ENCODE results near the gene SUPT6H. TPM values are rescaled to one million over a fixed set of nuclear protein-coding genes. Genes with fewer than 3 reads are reported as not detected.

SUPT6H gene
- total and polyA plus RNA-seq, 2 of the 4 experiments (the other 2 are of a cell fraction), result 41.4 to 44.8 TPM

GRCh38 chr17:28743243-28744103, 81.5 kb downstream of the SUPT6H start, which contains the start of gene TRAF4:
TSS of gene TRAF4 (plus strand) at chr17:28744011. CDS start at chr17:28744113, 102 bp downstream.
- Histone ChIP-seq H3K4me3 (ENCODE audit: insufficient read depth, low read depth, low read length) (peak within 1 kb of the TSS; percentile 100), H3K56ac (ENCODE audit: extremely low read depth, insufficient read depth, low read length) (peak within 1 kb of the TSS; percentile 98), H2BK20ac (ENCODE audit: low read depth, low read length) (peak within 1 kb of the TSS; percentile 53; the same call in 1 of the 2 replicates), H2AK5ac (ENCODE audit: low read depth, low read length) (peak within 1 kb of the TSS; percentile 97), H3K27ac (ENCODE audit: insufficient read depth, low read length) (peak within 1 kb of the TSS; percentile 99), H4K91ac (ENCODE audit: insufficient read depth, low read depth, low read length) (peak within 1 kb of the TSS; percentile 91), H3K23ac (ENCODE audit: low read depth, low read length) (peak within 1 kb of the TSS; percentile 98), H4K20me1 (ENCODE audit: insufficient read depth, low read length) (peaks cover 44% of the 10 kb centered on the region), H3K9ac (ENCODE audit: low read depth, low read length) (peak within 1 kb of the TSS; percentile 99), H3K18ac (ENCODE audit: low read depth, low read length) (peak within 1 kb of the TSS; percentile 62), H4K5ac (ENCODE audit: low read depth, low read length) (peak within 1 kb of the TSS; percentile 81), H3K27me3 (ENCODE audit: control insufficient read depth, insufficient read depth, low read length) (no peaks in the 10 kb centered on the region), H3K79me1 (ENCODE audit: low read depth in 1 of 2, low read length in 2 of 2) (peaks cover 3 to 42% of the 10 kb centered on the region in 2 experiments; a peak in 3 of 4 replicates), H2BK5ac (ENCODE audit: low read depth, low read length, poor library complexity, severe bottlenecking) (peak within 1 kb of the TSS; percentile 96), H2AK9ac (replicated peaks; ENCODE audit: low read depth, low read length, poor library complexity) (peak within 1 kb of the TSS; percentile 100), H3K9me1 (ENCODE audit: insufficient read depth, low read length) (peaks cover 17% of the 10 kb centered on the region; the same call in 1 of the 2 replicates), H3K36me3 (ENCODE audit: control insufficient read depth, insufficient read depth, low read length) (peaks cover 23% of the 10 kb centered on the region), H4K8ac (ENCODE audit: low read depth in 2 of 2, low read length in 2 of 2) (peak within 1 kb of the TSS; percentile 83 to 97), H2BK120ac (ENCODE audit: low read depth, low read length) (peak within 1 kb of the TSS; percentile 67), H3K4me1 (ENCODE audit: control insufficient read depth, insufficient read depth, low read length) (peaks cover 16% of the 10 kb centered on the region), H3K4ac (ENCODE audit: low read depth, low read length) (peak within 1 kb of the TSS; percentile 96), H2AFZ (replicated peaks; ENCODE audit: low read length, poor library complexity) (peak within 1 kb of the TSS; percentile 95), H3K9me3 (ENCODE audit: control insufficient read depth, insufficient read depth, low read length) (no peaks in the 10 kb centered on the region), H3K14ac (replicated peaks; ENCODE audit: low read depth, low read length) (peak within 1 kb of the TSS; percentile 96), H2BK15ac (ENCODE audit: low read depth, low read length) (peak within 1 kb of the TSS; percentile 84; the same call in 2 of the 3 replicates), H3K4me2 (ENCODE audit: low read depth, low read length) (peak within 1 kb of the TSS; percentile 92)
- in situ Hi-C loops (cut with MboI; ENCODE audit: low sequenced_read_pairs) (no loop called here), intact Hi-C loops (cut with micrococcal nuclease) (loop anchor here (1.0 kb wide), 1 partner anchor 14 kb away; no protein-coding TSS in a partner anchor), dilution Hi-C loops (cut with HindIII; ENCODE audit: low sequenced_read_pairs, unreplicated experiment) (no loop called here)
- peak; percentile 79 for ATAC-seq (ENCODE audit: low read depth)
- BruUV-seq (replicated peaks), result no TSS peak
- WGBS, 2 experiments (ENCODE audit: extremely low coverage in 2 of 2, insufficient read length in 1 of 2), result 1% methylated on average over 40 of the region's 70 CpGs; no CpG with 5 or more reads in 1 of the 2 experiments
- ChIA-PET CTCF (interaction anchor here (1.1 to 3.5 kb wide), 2 partner anchors 9 to 16 kb away, joined by 4 to 40 read pairs; partner anchors contain the start of genes NEK8 and TLCD1), POLR2A (ENCODE audit: unreplicated experiment) (interaction anchor here (0.6 to 1.4 kb wide), 3 partner anchors 15 to 267 kb away, joined by 3 read pairs; partner anchors contain the start of genes NEK8 and TLCD1)
- peak; percentile 84 for DNase-seq
- TF ChIP-seq CHD1 (IDR thresholded peaks at IDR 0.05; ENCODE audit: low read depth, low read length) (no peak), SMC3 (IDR thresholded peaks at IDR 0.05; ENCODE audit: low read depth, low read length) (0 out of 2 replicates have a peak, but pooled peaks have one; percentile 20), BHLHE40 (IDR thresholded peaks at IDR 0.05; ENCODE audit: low read depth, low read length) (peak; percentile 84), MXI1 (IDR thresholded peaks at IDR 0.05; ENCODE audit: borderline replicate concordance, low read depth, low read length) (peak; percentile 88), RCOR1 (IDR thresholded peaks at IDR 0.05; ENCODE audit: insufficient replicate concordance, low read length) (no peak), FOS (IDR thresholded peaks at IDR 0.05; ENCODE audit: low read depth, low read length) (no peak), RFX5 (IDR thresholded peaks at IDR 0.05; ENCODE audit: low read depth, low read length) (no peak), NFE2L2 (IDR thresholded peaks at IDR 0.05; ENCODE audit: low read depth, low read length) (no peak), MAFK (IDR thresholded peaks at IDR 0.05; ENCODE audit: low read depth, low read length) (no peak), CEBPB (IDR thresholded peaks at IDR 0.05; ENCODE audit: low read depth, low read length) (no peak), POLR2A (IDR thresholded peaks at IDR 0.05; ENCODE audit: low read depth, low read length) (peak; percentile 98), MAZ (IDR thresholded peaks at IDR 0.05; ENCODE audit: borderline replicate concordance, low read depth, low read length) (peak; percentile 73; the same call in 1 of the 2 replicates)
- TF ChIP-seq, protein P1, sequence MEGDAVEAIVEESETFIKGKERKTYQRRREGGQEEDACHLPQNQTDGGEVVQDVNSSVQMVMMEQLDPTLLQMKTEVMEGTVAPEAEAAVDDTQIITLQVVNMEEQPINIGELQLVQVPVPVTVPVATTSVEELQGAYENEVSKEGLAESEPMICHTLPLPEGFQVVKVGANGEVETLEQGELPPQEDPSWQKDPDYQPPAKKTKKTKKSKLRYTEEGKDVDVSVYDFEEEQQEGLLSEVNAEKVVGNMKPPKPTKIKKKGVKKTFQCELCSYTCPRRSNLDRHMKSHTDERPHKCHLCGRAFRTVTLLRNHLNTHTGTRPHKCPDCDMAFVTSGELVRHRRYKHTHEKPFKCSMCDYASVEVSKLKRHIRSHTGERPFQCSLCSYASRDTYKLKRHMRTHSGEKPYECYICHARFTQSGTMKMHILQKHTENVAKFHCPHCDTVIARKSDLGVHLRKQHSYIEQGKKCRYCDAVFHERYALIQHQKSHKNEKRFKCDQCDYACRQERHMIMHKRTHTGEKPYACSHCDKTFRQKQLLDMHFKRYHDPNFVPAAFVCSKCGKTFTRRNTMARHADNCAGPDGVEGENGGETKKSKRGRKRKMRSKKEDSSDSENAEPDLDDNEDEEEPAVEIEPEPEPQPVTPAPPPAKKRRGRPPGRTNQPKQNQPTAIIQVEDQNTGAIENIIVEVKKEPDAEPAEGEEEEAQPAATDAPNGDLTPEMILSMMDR (conservative IDR thresholded peaks at IDR 0.05; ENCODE audit: low read depth, low read length), result peak; percentile 39
- TF ChIP-seq, protein P2, sequence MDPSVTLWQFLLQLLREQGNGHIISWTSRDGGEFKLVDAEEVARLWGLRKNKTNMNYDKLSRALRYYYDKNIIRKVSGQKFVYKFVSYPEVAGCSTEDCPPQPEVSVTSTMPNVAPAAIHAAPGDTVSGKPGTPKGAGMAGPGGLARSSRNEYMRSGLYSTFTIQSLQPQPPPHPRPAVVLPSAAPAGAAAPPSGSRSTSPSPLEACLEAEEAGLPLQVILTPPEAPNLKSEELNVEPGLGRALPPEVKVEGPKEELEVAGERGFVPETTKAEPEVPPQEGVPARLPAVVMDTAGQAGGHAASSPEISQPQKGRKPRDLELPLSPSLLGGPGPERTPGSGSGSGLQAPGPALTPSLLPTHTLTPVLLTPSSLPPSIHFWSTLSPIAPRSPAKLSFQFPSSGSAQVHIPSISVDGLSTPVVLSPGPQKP (IDR thresholded peaks at IDR 0.05; ENCODE audit: borderline replicate concordance, low read depth, low read length), result no peak

Measured in IMR-90 (cell line).